Muscle of back (tissue), 11 donors: Measurements from ENCODE around the gene AP5M1. TPM values are rescaled to one million over a fixed set of nuclear protein-coding genes. Genes with fewer than 3 reads are reported as not detected.
A peak's percentile ranks its signal among the peaks of the same experiment; 100 is the strongest.
"Not testable (repeated sequence)": the region's sequence is repeated elsewhere in the genome, so short reads cannot be mapped to it uniquely, and the experiment has no call there.

ENCODE experiments used
- DNase-seq, 3 donors: peaks; one replicate each; pipeline versions ENCODE4 v3.0.0 to v3.0.0-alpha.2; 2013
- polyA plus RNA-seq, 10 donors: library from polyadenylated mRNA; unstranded; fragments of 120-200 nt; gene quantifications; one replicate each; pipeline ENCODE4 v1.2.1, GENCODE V29; 2013; ENCODE audit not compliant: insufficient read length in 10 of 10

The AP5M1 gene
- polyA plus RNA-seq, 10 donors = 26.8 to 41.0 (median 34.7) TPM

- DNase-seq = no peak
Measured at GRCh38 chr14:57287745-57288144, 19.0 kb downstream of the AP5M1 start.

GRCh38 chr14:57290751-57291150, 22.0 kb downstream of the AP5M1 start:
- DNase-seq = no peak

DNA sequence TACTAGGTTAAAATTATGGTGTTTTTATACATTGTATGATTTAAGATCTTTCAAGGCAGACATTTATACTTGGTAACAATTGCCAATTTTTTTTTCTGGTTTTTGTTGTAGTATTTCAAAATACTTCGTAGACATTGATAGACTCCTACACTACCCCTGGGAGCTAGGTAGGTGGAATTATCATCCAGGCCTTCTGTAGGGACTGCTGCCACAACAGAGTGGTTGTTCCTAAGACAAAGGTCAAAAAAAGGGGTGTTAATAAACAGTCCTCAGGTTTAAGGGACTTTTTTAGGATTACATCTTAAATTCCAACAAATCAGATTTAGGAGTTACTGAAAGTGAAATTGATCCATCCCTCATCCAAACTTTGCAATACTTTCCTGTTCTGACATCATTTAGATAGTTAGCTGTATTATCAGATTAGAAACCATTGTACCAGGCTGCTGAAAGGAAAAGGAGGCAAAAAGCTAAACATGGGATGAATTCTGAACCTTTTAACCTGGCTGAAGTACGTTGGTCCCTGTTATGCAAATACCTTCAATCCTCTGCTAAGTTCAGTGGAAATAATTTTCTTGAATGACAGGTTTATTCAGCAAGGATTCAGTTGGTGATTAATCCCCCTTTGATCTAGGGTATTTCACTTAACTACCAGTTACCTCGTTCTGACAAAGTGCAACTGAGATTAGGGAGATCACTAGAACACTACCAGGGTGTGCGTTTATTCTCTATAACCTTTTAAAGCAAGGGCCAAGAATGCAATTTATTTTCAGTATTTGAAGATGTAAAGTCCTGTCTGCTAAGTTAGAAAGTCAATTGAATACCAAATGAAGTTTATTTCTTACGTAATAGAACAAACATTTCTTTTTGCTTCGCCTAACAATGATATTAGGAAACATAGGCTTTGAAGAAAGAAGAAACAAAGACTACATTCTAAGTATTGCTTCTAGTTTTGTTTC, 23.2 kb downstream of the AP5M1 start:
- DNase-seq = no peak

- peak in 1 of 3 donors; percentile 3 for DNase-seq
Measured at GRCh38 chr14:57293866-57294837, 25.4 kb downstream of the AP5M1 start.

DNA sequence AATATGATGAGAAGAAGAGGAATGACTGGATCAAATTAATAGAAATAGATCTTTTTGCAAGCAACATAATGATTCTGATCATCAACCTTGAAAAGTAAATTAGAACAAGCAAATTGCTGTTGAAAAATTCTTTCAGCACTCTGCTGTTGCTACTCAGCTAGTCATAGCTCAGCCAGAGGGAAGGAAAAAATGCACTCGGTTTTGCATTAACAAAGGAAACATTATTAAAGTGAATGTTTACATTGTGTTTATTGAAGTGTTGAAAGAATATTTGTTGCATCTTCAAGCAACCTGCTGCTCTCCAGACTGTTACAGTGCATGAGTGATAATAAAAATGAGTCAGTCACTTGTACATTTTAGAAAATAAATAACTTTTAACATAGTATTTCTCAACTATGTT, 26.5 kb downstream of the AP5M1 start:
- no peak for DNase-seq

DNA sequence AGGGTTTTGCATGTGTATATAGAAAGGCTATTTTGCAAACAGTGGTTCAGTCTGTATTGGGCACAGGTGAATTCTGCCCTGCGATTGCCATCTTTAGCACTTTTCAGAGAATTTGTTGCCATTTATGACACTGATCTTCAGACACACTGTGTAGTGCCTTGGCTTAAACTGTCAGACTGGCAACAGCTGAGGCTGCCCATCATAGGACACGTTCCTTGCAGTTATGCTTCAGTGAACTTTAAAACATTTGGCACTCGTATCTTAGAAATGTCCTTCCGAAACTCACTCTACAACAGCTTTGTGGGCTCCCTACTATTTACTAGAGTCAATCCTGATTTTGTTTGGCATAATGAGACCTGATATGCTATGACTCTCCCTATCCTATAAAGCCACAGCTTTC, 29.1 kb downstream of the AP5M1 start:
- peak; percentile 3 to 19 (median 13) for DNase-seq

DNA sequence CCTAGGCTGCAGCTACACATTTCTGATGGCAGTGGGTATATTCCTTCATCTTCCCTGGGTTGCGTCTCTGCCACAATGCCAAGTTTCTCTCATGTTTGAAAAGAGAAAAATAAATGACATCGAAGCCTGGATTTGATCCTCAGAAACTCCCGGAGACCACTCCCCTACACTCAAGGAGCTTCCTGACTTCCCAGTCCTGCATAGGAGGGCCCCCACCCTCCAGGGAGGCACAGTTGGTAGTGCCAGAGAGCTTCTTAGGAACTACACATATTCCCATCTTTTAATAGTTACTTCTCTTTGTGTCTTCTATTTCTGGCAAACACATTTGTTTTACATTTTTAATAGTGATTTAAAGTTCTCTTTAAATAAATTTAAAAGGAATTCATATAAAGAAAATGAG, 30.7 kb downstream of the AP5M1 start:
- peak in 1 of 3 donors; percentile 1 for DNase-seq

DNA sequence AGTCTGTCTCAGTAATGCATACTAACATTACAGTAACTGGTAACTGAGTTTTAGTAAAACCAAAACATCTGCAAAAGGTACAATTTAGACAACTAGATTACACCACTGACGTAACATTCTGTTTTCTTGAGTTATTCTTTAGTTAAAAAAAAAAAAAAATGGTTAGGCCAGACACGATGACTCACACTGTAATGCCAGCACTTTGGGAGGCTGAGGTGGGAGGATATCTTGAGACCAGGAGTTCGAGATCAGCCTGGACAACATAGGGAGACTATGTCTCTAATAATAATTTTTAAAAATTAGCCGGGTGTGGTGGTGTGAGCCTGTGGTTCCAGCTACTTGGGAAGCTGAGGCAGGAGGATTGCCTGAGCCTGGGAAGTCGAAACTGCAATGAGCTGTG, 34.1 kb downstream of the AP5M1 start:
- DNase-seq = no peak

DNA sequence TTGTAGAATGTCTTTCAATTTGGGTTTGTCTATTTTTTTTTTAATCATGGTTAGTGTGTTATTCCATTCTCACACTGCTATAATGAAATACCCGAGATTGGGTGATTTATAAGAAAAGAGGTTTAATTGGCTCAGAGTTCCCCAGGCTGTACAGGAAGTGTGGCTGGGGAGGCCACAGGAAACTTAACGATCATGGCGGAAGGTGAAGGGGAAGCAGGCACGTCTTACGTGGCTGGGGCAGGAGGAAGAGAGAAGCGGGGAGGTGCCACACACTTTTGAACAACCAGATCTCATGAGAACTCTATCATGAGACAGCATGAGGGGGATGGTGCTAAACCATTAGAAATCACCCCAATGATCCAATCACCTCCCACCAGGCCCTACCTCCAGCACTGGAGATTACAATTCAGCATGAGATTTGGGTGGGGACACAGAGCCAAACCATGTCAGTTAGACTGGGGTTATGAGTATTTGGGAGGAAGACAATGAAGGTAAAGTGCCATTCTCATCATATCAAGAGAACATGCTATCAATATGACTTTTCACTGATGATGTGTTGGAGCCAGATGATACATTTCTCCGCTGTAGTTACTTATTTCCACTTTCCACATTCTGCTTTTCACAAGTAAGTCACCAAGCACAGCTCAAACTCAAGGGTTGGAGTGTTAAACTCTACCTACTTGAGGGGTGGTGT, 45.8 kb downstream of the AP5M1 start:
- no peak for DNase-seq

DNA sequence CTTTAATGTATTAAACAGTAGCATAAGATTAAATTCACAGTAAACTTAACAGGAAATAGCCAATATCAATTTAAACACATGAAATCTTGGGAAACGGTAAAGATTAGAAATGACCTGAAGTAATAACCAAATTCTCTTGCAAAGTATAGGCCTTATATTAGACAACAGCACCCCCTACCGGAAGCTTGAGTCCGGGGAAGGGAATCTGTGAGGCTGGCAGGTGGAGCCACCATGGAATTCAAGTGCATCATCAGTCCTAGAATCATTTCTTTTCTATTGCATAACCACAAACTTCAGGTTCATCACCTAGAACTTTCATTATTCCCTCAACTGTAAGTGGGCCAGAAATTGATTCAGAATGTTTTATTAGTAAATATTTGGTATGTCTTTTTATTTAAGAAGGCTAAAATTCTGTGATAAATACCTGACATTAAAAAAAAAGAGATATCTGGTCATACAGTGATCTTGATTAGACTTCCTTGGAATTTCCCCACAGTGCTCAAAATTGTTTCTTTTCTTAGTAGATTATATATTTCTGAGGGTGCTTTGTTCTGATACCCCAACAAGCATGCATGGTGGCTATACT, 48.6 kb downstream of the AP5M1 start:
- DNase-seq = peak; percentile 68 to 79 (median 71)

GRCh38 chr14:57319636-57320192, 50.9 kb downstream of the AP5M1 start:
- no peak for DNase-seq

DNA sequence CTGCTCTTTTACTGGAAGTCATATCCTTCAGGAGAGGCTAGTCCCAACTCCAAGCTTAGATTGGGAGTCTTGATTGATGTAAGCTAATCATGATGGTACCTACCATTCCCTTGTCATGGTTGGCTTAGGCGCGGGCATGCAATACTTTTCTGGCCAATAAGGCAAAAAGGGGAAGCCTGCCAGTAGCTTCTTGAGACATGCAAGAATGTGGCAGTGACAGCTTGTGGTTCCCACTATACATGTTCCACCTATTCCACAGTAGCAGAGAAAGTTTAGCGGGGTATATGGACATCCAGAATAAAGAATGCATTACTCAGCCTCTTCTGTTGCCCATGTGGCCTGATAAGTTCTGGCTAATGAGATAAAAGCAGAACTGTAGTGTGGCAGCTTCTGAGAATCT, 55.0 kb downstream of the AP5M1 start:
- no peak for DNase-seq

DNA sequence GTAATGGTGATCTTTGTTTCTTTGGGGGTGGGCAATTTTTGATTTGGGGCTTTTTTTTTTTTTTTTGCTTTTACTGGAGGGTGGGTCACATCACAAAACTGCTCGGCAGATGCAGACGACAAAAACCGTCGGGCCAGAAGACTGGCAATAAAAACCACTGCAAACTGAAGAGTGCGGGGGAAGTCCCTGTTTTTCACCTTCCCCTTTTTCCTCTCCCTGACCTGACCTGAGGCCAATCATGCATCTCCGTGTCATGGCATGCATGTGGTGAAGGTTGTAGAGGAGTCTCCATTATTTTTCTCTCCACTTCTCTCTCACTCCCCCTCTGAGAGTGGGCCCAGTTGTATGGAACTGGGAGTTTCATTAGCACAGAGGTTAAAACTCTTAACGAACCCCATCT, 57.5 kb downstream of the AP5M1 start:
- no peak for DNase-seq

DNA sequence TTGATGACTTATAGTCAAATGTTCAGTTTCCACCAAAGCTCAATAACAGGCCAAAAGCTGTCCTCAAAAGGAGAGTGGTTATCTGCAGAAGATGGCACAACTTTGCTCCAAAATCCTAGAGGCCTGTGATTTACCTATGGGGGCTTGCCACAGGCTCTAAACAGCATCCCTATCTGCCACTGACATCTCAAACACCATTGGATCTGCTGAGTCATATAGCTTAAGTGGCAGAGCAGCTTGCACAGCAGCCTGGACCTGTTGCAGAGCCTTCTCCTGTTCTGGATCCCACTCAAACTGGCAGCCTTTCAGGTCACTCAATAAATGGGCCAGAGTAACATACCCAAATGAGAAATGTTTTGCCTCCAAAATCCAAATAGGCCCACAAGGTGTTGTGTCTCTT, 61.1 kb downstream of the AP5M1 start:
- DNase-seq = no peak

- DNase-seq = not testable (repeated sequence)
Measured at GRCh38 chr14:57332475-57332874, 63.7 kb downstream of the AP5M1 start.

DNA sequence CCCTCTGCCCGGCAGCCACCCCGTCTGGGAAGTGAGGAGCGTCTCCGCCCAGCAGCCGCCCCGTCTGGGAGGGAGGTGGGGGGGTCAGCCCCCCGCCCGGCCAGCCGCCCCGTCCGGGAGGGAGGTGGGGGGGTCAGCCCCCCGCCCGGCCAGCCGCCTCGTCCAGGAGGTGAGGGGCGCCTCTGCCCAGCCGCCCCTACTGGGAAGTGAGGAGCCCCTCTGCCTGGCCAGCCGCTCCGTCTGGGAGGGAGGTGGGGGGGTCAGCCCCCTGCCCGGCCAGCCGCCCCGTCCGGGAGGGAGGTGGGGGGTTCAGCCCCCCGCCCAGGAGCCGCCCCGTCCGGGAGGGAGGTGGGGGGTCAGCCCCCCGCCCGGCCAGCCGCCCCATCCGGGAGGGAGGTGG, 65.0 kb downstream of the AP5M1 start:
- not testable (repeated sequence) for DNase-seq

GRCh38 chr14:57343545-57344297, 75.0 kb downstream of the AP5M1 start:
- DNase-seq = not testable (repeated sequence)

DNA sequence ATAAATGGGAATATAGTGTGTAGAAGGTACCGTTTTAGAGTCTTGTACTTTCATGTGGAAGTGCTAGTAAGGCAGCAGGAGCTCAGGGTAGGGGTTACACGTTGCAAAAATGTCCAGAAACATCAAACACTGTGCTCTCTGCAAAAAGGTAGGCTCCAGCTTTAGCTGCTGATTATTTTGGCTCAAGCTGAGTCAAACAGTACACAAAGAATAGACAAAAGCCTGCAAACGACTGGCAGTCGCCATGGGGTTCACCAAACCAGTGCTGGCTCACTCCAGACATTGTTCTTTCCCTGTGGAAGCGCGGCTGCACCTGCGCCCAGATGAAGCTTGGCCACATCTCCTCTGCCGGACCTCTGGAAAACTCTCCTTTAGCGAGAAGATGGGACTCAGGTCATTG, 76.3 kb downstream of the AP5M1 start:
- no peak for DNase-seq

GRCh38 chr14:57346741-57347140, 78.0 kb downstream of the AP5M1 start:
- DNase-seq = no peak
